GM06990 (cell line): ENCODE measurements around the gene ELMO1.

Experiments used
- DNase-seq: peaks from one replicate; pipeline ENCODE4 v3.0.0-alpha.2; 2011; ENCODE audit not compliant: insufficient read length; ENCODE audit errors: extremely low read depth
- H3K27me3 ChIP-seq: replicated peaks from 2 replicates; pipeline ENCODE4 v1.6.0; 2011; ENCODE audit warnings: low read length; ENCODE audit not compliant: control insufficient read depth, insufficient read depth
- H3K36me3 ChIP-seq: 2 replicates; pipeline ENCODE4 v1.5.1; 2011; ENCODE audit warnings: low read length; ENCODE audit not compliant: control insufficient read depth, insufficient read depth
- H3K4me3 ChIP-seq: replicated peaks from 2 replicates; pipeline ENCODE4 v1.5.1; 2011; ENCODE audit warnings: low read depth, mild to moderate bottlenecking, control low read depth, low read length
- TF ChIP-seq, protein P1 (sequence below): IDR thresholded peaks from 2 replicates; pipeline ENCODE4 v1.5.1; 2011; ENCODE audit warnings: low read length, control low read depth, mild to moderate bottlenecking, inconsistent platforms; ENCODE audit not compliant: insufficient read depth, poor library complexity, severe bottlenecking

Gene ELMO1

DNA sequence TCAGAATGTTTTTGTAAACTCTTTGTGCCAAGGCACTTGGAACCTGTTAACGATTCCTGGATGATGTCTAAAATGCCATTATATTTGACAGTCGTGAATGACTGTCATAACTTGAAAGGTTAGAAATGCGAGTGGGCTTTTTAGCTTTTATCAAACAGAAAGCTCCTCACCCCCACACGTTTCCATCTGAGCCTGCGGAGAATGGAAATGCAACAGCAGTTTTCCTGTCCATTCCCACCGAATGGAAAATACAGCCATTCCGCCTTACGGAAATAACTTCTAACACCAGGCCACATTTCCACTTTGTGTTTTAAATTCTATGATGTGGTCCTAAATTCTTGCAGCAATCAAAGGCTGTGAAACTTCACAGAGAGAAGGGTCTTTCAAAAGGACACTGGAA lies 83.8 kb downstream of the ELMO1 start:
- Histone ChIP-seq H3K4me3 (no peak overlapping the region), H3K27me3 (no peaks in the 10 kb centered on the region), H3K36me3 (no peaks in the 10 kb centered on the region)
- DNase-seq: no peak
- TF ChIP-seq, protein P1, sequence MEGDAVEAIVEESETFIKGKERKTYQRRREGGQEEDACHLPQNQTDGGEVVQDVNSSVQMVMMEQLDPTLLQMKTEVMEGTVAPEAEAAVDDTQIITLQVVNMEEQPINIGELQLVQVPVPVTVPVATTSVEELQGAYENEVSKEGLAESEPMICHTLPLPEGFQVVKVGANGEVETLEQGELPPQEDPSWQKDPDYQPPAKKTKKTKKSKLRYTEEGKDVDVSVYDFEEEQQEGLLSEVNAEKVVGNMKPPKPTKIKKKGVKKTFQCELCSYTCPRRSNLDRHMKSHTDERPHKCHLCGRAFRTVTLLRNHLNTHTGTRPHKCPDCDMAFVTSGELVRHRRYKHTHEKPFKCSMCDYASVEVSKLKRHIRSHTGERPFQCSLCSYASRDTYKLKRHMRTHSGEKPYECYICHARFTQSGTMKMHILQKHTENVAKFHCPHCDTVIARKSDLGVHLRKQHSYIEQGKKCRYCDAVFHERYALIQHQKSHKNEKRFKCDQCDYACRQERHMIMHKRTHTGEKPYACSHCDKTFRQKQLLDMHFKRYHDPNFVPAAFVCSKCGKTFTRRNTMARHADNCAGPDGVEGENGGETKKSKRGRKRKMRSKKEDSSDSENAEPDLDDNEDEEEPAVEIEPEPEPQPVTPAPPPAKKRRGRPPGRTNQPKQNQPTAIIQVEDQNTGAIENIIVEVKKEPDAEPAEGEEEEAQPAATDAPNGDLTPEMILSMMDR: no peak

DNA sequence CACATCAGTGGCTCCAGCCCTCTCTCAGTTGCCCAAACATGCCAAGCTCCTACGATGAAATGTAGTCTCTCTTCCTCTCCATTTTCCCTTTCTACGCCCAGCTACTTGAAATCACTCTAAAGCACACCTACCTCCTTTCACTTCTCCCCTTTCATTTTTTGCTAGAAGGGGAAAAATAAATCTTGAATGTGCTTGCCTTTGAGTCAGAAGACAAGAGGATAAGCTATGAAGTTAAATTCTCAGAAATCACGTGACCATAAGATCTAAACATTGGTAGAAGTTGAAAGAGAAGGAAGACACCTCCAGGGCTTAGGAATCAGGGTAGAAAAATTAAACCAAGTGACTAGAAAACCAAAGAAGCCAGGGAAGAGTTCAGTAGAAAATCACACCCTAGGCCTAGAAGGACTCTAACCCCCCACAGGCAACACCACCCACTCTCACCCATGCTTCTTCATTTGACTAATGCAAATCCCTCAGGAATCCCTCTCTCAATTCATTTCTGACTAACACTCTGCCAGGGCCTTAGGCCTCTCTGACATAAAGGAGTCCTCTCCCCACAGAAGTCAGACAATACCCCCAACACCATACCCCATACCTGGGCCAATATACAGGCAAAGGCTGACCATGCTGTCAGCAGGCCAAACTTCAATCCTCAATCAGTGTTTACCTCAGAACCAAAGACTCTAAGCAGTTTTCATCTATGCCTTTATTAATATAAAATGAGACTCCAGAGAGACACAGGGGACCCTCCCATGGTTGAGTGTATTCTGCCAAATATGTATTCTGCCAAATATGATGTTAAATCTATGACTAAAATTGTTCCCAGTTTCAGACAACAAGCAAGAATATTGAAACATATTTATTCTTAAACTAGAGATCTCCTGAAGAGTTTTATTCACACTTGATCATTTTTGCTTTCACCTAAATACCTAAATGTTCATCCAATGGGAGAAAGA lies 84.8 kb downstream of the ELMO1 start:
- no peak for DNase-seq

DNA sequence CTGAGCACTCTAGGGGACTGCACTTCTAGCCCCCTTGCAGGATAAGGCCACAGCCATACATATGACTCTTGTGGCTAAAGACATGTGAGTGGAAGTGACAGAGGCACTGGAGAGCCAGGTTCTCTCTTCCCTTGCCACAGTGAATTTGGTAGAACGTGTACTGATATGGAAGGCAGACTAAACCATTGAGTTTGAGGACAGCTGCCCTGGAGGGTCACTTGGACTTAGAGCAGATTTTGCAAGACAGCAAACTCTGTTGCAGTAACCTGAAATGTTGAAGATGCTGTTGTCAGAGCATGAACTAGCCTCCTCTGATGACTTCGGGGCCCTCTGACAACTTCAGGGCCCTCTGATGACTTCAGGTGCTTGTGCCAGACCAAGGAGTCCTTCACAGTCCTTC lies 85.9 kb downstream of the ELMO1 start:
- H3K36me3 ChIP-seq: no peaks in the 10 kb centered on the region
- DNase-seq: no peak
- no peak overlapping the region for H3K4me3 ChIP-seq
- H3K27me3 ChIP-seq: no peaks in the 10 kb centered on the region
- TF ChIP-seq, protein P1: no peak

More for the DNA sequence above, 84.8 kb downstream of the ELMO1 start:
- no peaks in the 10 kb centered on the region for H3K27me3 ChIP-seq
- no peaks in the 10 kb centered on the region for H3K36me3 ChIP-seq
- H3K4me3 ChIP-seq: no peak overlapping the region
- TF ChIP-seq, protein P1: no peak

DNA sequence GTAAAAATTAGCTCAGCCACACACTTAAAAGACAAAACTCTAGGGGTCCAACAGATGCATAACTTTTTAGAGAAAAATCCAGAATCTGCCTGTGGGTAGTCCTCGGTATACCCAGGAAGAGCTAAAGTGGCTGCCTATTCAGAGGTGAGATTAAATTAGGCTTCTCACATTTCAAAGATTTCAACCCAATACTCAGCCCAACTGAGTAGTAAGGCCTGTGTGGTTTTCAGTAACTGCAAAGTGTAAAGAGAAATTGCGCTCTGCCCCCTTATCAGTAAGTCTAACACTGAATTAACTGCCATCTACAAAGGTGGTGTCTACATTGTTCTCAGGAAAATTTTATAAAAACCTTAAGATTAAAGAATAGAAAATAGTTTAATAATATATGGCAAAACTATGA lies 88.2 kb downstream of the ELMO1 start:
- TF ChIP-seq, protein P1: no peak
- no peaks in the 10 kb centered on the region for H3K27me3 ChIP-seq
- no peaks in the 10 kb centered on the region for H3K36me3 ChIP-seq
- H3K4me3 ChIP-seq: no peak overlapping the region
- no peak for DNase-seq

DNA sequence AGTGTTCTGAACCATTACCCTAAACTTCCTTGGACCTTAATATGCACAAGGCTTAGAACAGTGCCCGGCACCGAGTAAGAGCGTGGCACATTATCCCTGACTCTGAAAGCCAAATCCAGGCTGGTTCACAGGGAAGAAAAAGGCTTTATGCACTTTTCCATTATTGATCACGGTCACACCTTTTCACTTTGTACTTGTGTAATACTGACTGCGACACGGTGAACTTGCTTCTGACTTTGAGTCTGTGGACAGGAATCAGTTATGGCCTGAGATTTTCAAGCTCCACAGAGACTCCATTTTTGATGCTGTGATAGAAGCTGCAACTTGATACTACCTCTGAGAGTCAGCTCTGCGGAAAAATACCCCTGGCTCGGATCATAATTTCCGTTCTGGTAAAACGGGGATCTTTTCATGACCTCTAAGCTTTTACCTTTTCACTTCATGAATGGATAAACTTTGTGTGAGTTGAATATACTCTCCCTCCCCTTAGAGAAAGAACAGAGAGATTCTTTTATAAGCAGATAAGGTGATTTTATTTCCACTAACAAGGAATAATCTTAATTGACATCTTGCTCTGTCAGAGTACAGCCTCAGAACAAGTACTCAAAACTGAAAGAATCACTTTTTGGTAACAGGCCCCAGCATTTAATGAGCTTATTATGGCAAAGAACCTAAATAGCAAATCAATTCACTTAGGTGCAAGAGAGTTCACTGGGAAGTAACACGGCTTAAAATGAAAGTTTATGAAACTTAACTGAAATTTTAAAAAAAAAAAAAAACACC lies 88.8 kb downstream of the ELMO1 start:
- DNase-seq: no peak
- no peaks in the 10 kb centered on the region for H3K36me3 ChIP-seq
- no peak overlapping the region for H3K4me3 ChIP-seq
- no peaks in the 10 kb centered on the region for H3K27me3 ChIP-seq
- TF ChIP-seq, protein P1: no peak
